HG03060 (cell line): ENCODE measurements around the gene NEBL.
"Not testable (repeated sequence)": the region's sequence is repeated elsewhere in the genome, so short reads cannot be mapped to it uniquely, and the experiment has no call there.

Experiments used
- ATAC-seq: cut with Tn5 transposase; IDR thresholded peaks from one replicate; pipeline ENCODE4 v1.9.1; 2021; ENCODE audit warnings: low read depth, moderate number of reproducible peaks; ENCODE audit not compliant: unreplicated experiment

Gene NEBL

GRCh38 chr10:20897146-20897825 lies at the start of gene NEBL:
Gene NEBL (minus strand): TSS chr10:20897311. CDS start chr10:20897205, 106 bp downstream.
- ATAC-seq: no peak

GRCh38 chr10:20945546-20946332 lies 48.6 kb upstream of the NEBL start:
- no peak for ATAC-seq

- no peak for ATAC-seq
Observed at GRCh38 chr10:20944789-20945502, 47.8 kb upstream of the NEBL start.

GRCh38 chr10:20939414-20939813 lies 42.3 kb upstream of the NEBL start:
- ATAC-seq: not testable (repeated sequence)

- no peak for ATAC-seq
Observed at GRCh38 chr10:20936396-20936795, 39.3 kb upstream of the NEBL start.

GRCh38 chr10:20935931-20936330 lies 38.8 kb upstream of the NEBL start:
- ATAC-seq: no peak

- ATAC-seq: no peak
Observed at GRCh38 chr10:20935301-20935700, 38.2 kb upstream of the NEBL start.

- ATAC-seq: no peak
Observed at GRCh38 chr10:20933705-20934104, 36.6 kb upstream of the NEBL start.

GRCh38 chr10:20932606-20933126 lies 35.6 kb upstream of the NEBL start:
- no peak for ATAC-seq

GRCh38 chr10:20931156-20931795 lies 34.2 kb upstream of the NEBL start:
- no peak for ATAC-seq

- no peak for ATAC-seq
Observed at GRCh38 chr10:20927456-20927855, 30.3 kb upstream of the NEBL start.

GRCh38 chr10:20922451-20922850 lies 25.3 kb upstream of the NEBL start:
- ATAC-seq: no peak

GRCh38 chr10:20922033-20922432 lies 24.9 kb upstream of the NEBL start:
- no peak for ATAC-seq

GRCh38 chr10:20920061-20920460 lies 22.9 kb upstream of the NEBL start:
- ATAC-seq: no peak

GRCh38 chr10:20919481-20919880 lies 22.4 kb upstream of the NEBL start:
- ATAC-seq: no peak

- no peak for ATAC-seq
Observed at GRCh38 chr10:20916976-20917375, 19.9 kb upstream of the NEBL start.

- ATAC-seq: no peak
Observed at GRCh38 chr10:20912969-20913368, 15.9 kb upstream of the NEBL start.

GRCh38 chr10:20911626-20912025 lies 14.5 kb upstream of the NEBL start:
- ATAC-seq: no peak

- ATAC-seq: no peak
Observed at GRCh38 chr10:20909801-20910200, 12.7 kb upstream of the NEBL start.

- no peak for ATAC-seq
Observed at GRCh38 chr10:20908391-20908790, 11.3 kb upstream of the NEBL start.
